HEK293 (cell line): ENCODE results near the gene CCDC92B.

Source experiments
- CTCF ChIP-seq: fragments of 450-650 bp; formaldehyde crosslinking; IDR thresholded peaks from 2 replicates; pipeline ENCODE4 v1.5.1; 2016; ENCODE audit warnings: missing biosample characterization, missing genetic modification characterization
- SETDB1 ChIP-seq: IDR thresholded peaks from one replicate; pipeline ENCODE4 v1.6.1; 2017; ENCODE audit warnings: mild to moderate bottlenecking, low read length, moderate library complexity, mixed read lengths; ENCODE audit not compliant: insufficient read length
- SP7 ChIP-seq: fragments of 450-650 bp; formaldehyde crosslinking; IDR thresholded peaks from 2 replicates; pipeline ENCODE4 v1.5.1; 2016; ENCODE audit warnings: missing biosample characterization, missing genetic modification characterization
- TRIM28 ChIP-seq: IDR thresholded peaks from 2 replicates; pipeline ENCODE4 v1.6.1; 2011; ENCODE audit warnings: low read length, control low read depth, borderline replicate concordance
- ZBTB7A ChIP-seq: fragments of 450-650 bp; formaldehyde crosslinking; IDR thresholded peaks from 2 replicates; pipeline ENCODE4 v1.5.1; 2016; ENCODE audit warnings: low read depth, missing biosample characterization, missing genetic modification characterization
- ZFP41 ChIP-seq: fragments of 450-650 bp; formaldehyde crosslinking; IDR thresholded peaks from 2 replicates; pipeline ENCODE4 v1.5.1; 2016; ENCODE audit warnings: missing biosample characterization, missing genetic modification characterization, borderline replicate concordance
- ZNF121 ChIP-seq: fragments of 450-650 bp; formaldehyde crosslinking; IDR thresholded peaks from 2 replicates; pipeline ENCODE4 v1.5.1; 2016; ENCODE audit warnings: missing biosample characterization, missing genetic modification characterization
- ZNF174 ChIP-seq: fragments of 450-650 bp; formaldehyde crosslinking; IDR thresholded peaks from 2 replicates; pipeline ENCODE4 v1.5.0; 2017; ENCODE audit warnings: missing biosample characterization, mild to moderate bottlenecking, missing genetic modification characterization
- ZNF26 ChIP-seq: fragments of 450-650 bp; formaldehyde crosslinking; IDR thresholded peaks from 2 replicates; pipeline ENCODE4 v1.5.1; 2016; ENCODE audit warnings: missing biosample characterization, missing genetic modification characterization
- ZNF274 ChIP-seq, 2 experiments: fragments of 200-500 bp in 1 of 2; fragments of 450-650 bp in 1 of 2; sonication (Bioruptor generic) in 1 of 2; formaldehyde crosslinking in 1 of 2; IDR thresholded peaks; 2 replicates each; pipeline versions ENCODE4 v1.5.1 to v1.6.1; 2014 to 2016; ENCODE audit warnings: borderline replicate concordance in 1 of 2, inconsistent platforms in 1 of 2, low read length in 1 of 2, missing biosample characterization in 1 of 2, missing genetic modification characterization in 1 of 2
- ZNF280C ChIP-seq: fragments of 450-650 bp; formaldehyde crosslinking; IDR thresholded peaks from 2 replicates; pipeline ENCODE4 v1.5.1; 2016; ENCODE audit warnings: missing biosample characterization, missing genetic modification characterization
- ZNF341 ChIP-seq: fragments of 450-650 bp; formaldehyde crosslinking; IDR thresholded peaks from 2 replicates; pipeline ENCODE4; 2016; ENCODE audit warnings: low read depth, missing biosample characterization, missing genetic modification characterization
- ZNF555 ChIP-seq: fragments of 450-650 bp; formaldehyde crosslinking; conservative IDR thresholded peaks from 2 replicates; pipeline ENCODE4 v1.5.1; 2017; ENCODE audit warnings: missing biosample characterization, mild to moderate bottlenecking, missing genetic modification characterization, inconsistent platforms
- ZSCAN18 ChIP-seq: fragments of 450-650 bp; formaldehyde crosslinking; IDR thresholded peaks from 2 replicates; pipeline ENCODE4 v1.5.1; 2016; ENCODE audit warnings: missing biosample characterization, missing genetic modification characterization

- no peak for TF ChIP-seq ZSCAN18 (tag by site-specific recombination)
- no peak for TF ChIP-seq CTCF (tag by site-specific recombination)
- no peak for TF ChIP-seq TRIM28
- no peak for TF ChIP-seq ZNF174 (tag by site-specific recombination)
- no peak for TF ChIP-seq ZNF26 (tag by site-specific recombination)
- no peak for TF ChIP-seq SP7
- TF ChIP-seq ZNF274 (IDR thresholded peaks at IDR 0.05; ENCODE audit: low read length) = no peak
- TF ChIP-seq ZNF274 (tag by site-specific recombination; IDR thresholded peaks at IDR 0.05; ENCODE audit: borderline replicate concordance) = no peak
- no peak for TF ChIP-seq ZFP41 (tag by site-specific recombination)
- TF ChIP-seq ZNF555 (tag by site-specific recombination) = no peak
- no peak for TF ChIP-seq ZBTB7A (tag by site-specific recombination)
- TF ChIP-seq SETDB1 = no peak
- no peak for TF ChIP-seq ZNF280C (tag by site-specific recombination)
- no peak for TF ChIP-seq ZNF121 (tag by site-specific recombination)
- no peak for TF ChIP-seq ZNF341 (tag by site-specific recombination)
Measured at GRCh38 chr17:2684549-2684948, 64.9 kb downstream of the CCDC92B start.
